SK-N-SH treated with all-trans-retinoic acid at 6 μM for 48 hours (cell line): ENCODE measurements around the gene ROM1.

ENCODE experiments used
- CREB5 ChIP-seq: fragments of 250-450 bp; sonication (Bioruptor Pico); IDR thresholded peaks from 2 replicates; pipeline ENCODE4 v1.5.1; 2020; ENCODE audit warnings: low read depth, mild to moderate bottlenecking, moderate library complexity
- OSR1 ChIP-seq: fragments of 250-450 bp; sonication (Bioruptor Pico); IDR thresholded peaks from 2 replicates; pipeline ENCODE4 v1.8.0; 2022; ENCODE audit warnings: moderate library complexity, mild to moderate bottlenecking, inconsistent platforms
- PATZ1 ChIP-seq: fragments of 250-450 bp; sonication (Bioruptor Pico); IDR thresholded peaks from 2 replicates; pipeline ENCODE4 v1.8.0; 2020; ENCODE audit warnings: mild to moderate bottlenecking, moderate library complexity, borderline replicate concordance
- SNAI2 ChIP-seq: fragments of 250-450 bp; sonication (Bioruptor Pico); IDR thresholded peaks from 2 replicates; pipeline ENCODE4 v1.5.0; 2020; ENCODE audit warnings: mild to moderate bottlenecking, moderate library complexity
- TOX ChIP-seq: fragments of 250-450 bp; sonication (Bioruptor Pico); IDR thresholded peaks from 2 replicates; pipeline ENCODE4 v1.8.0; 2021; ENCODE audit warnings: mild to moderate bottlenecking, moderate library complexity, borderline replicate concordance
- TSHZ2 ChIP-seq: fragments of 250-450 bp; sonication (Bioruptor Pico); IDR thresholded peaks from 2 replicates; pipeline ENCODE4 v1.5.0; 2020; ENCODE audit warnings: mild to moderate bottlenecking, moderate library complexity
- ZNF8 ChIP-seq: fragments of 450-650 bp; formaldehyde crosslinking; IDR thresholded peaks from 2 replicates; pipeline ENCODE4 v1.5.0; 2020; ENCODE audit warnings: mild to moderate bottlenecking, moderate library complexity

- no peak for TF ChIP-seq CREB5
- no peak for TF ChIP-seq ZNF8
- no peak for TF ChIP-seq TOX (CRISPR knock-in tag)
- no peak for TF ChIP-seq SNAI2
- no peak for TF ChIP-seq TSHZ2 (CRISPR knock-in tag)
- no peak for TF ChIP-seq PATZ1
- TF ChIP-seq OSR1, result no peak
Measured at GRCh38 chr11:62615521-62615920, 2.5 kb downstream of the ROM1 start.
